ENCODE data around the gene MTRF1L. TPM values are rescaled to one million over a fixed set of nuclear protein-coding genes. Genes with fewer than 3 reads are reported as not detected.

The MTRF1L gene
- total RNA-seq: 15.8 TPM
- 19.2 TPM for polyA plus RNA-seq (ENCODE audit: insufficient read depth, low read depth, low replicate concordance)
- long read RNA-seq, donor 1, partial matches to known transcripts: 0 of 4 reads
- long read RNA-seq, donor 1, other reads (novel, unspliced or antisense): 0 of 4 reads
- long read RNA-seq, donor 2, partial matches to known transcripts: 0 of 6 reads
- long read RNA-seq, donor 2, other reads (novel, unspliced or antisense): 0 of 6 reads
- long read RNA-seq, donor 3, partial matches to known transcripts: 0 of 5 reads
- long read RNA-seq, donor 3, other reads (novel, unspliced or antisense): 0 of 5 reads
- long read RNA-seq, donor 4, transcript MTRF1L-203 (7 exons, 3,676 nt): major isoform, 5 of 8 reads
- long read RNA-seq, donor 4, partial matches to known transcripts: 0 of 8 reads
- long read RNA-seq, donor 4, other reads (novel, unspliced or antisense): 0 of 8 reads
- long read RNA-seq, donor 5: 0 reads
- long read RNA-seq, donor 6, partial matches to known transcripts: 0 of 7 reads
- long read RNA-seq, donor 6, other reads (novel, unspliced or antisense): 0 of 7 reads
- long read RNA-seq, donor 7, transcript MTRF1L-208 (7 exons, 3,651 nt): major isoform, 10 of 24 reads
- long read RNA-seq, donor 7, partial matches to known transcripts: 0 of 24 reads
- long read RNA-seq, donor 7, other reads (novel, unspliced or antisense): 7 of 24 reads
- long read RNA-seq, donor 8, partial matches to known transcripts: 0 of 3 reads
- long read RNA-seq, donor 8, other reads (novel, unspliced or antisense): 0 of 3 reads
- long read RNA-seq, donor 9, partial matches to known transcripts: 0 of 5 reads
- long read RNA-seq, donor 9, other reads (novel, unspliced or antisense): 0 of 5 reads
- long read RNA-seq, donor 10, partial matches to known transcripts: 14 of 22 reads
- long read RNA-seq, donor 10, other reads (novel, unspliced or antisense): 0 of 22 reads

- H3K27ac ChIP-seq (ENCODE audit: low read depth in 2 of 2, low read length in 2 of 2): peak within 1 kb of the TSS; percentile 68 to 85
- no peak for FAIRE-seq
- no peak for TF ChIP-seq CTCF (IDR thresholded peaks at IDR 0.05; ENCODE audit: borderline replicate concordance, extremely low read depth, insufficient read depth)
- peak; percentile 96 to 99 (median 97) for DNase-seq
- intact Hi-C loops (cut with DNase I): no loop called here
- peak within 1 kb of the TSS; percentile 85 to 92 (median 87) for H3K9ac ChIP-seq (ENCODE audit: low read length in 3 of 3)
- H3K9me3 ChIP-seq (ENCODE audit: control insufficient read depth in 2 of 3, insufficient read depth in 1 of 3, low read length in 3 of 3): no peaks in the 10 kb centered on the region
- H3K4me3 ChIP-seq (ENCODE audit: low read length in 3 of 3): peak within 1 kb of the TSS; percentile 98 to 100 (median 99)
- H3K27me3 ChIP-seq (ENCODE audit: control insufficient read depth, insufficient read depth, low read length): no peaks in the 10 kb centered on the region
- H3K36me3 ChIP-seq (ENCODE audit: control insufficient read depth in 2 of 3, insufficient read depth in 3 of 3, low read length in 3 of 3): no peaks in the 10 kb centered on the region
- peaks cover 2 to 17% (median 7%) of the 10 kb centered on the region in 3 donors for H3K4me1 ChIP-seq (ENCODE audit: control insufficient read depth in 2 of 3, insufficient read depth in 2 of 3, low read depth in 1 of 3, low read length in 3 of 3)
These were observed at the start of gene MTRF1L for GRCh38 chr6:153002613-153003365. Gene MTRF1L, minus strand, starts transcription at chr6:153002709. Its CDS starts 24 bp downstream, at chr6:153002685.

DNA sequence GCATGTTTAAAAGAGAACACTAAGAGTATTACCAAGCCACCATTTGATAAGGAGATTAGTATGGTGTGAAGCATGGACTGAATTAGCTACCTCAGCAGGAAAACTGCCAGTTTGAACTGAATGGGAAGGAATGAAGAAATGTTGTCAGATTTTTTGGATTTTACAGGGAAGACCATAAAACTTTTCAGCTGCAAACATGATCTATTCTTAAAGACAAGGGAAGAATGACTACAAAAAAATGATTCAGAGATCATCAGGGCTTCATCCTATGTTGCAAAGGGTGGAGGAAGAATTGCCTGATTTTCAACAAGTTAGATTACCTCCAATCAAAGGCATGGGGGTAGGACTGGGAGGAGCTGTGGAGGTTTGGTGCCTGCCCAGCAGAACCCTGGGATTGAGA lies 49.3 kb upstream of the MTRF1L start:
- H3K4me1 ChIP-seq (ENCODE audit: control insufficient read depth in 2 of 3, insufficient read depth in 2 of 3, low read depth in 1 of 3, low read length in 3 of 3): no peaks in the 10 kb centered on the region
- no peaks in the 10 kb centered on the region for H3K27me3 ChIP-seq (ENCODE audit: control insufficient read depth, insufficient read depth, low read length)
- no peak overlapping the region for H3K4me3 ChIP-seq (ENCODE audit: low read length in 3 of 3)
- no peaks in the 10 kb centered on the region for H3K9me3 ChIP-seq (ENCODE audit: control insufficient read depth in 2 of 3, insufficient read depth in 1 of 3, low read length in 3 of 3)
- TF ChIP-seq CTCF (IDR thresholded peaks at IDR 0.05; ENCODE audit: borderline replicate concordance, extremely low read depth, insufficient read depth): no peak
- FAIRE-seq: no peak
- no peaks in the 10 kb centered on the region for H3K36me3 ChIP-seq (ENCODE audit: control insufficient read depth in 2 of 3, insufficient read depth in 3 of 3, low read length in 3 of 3)
- no peak overlapping the region for H3K9ac ChIP-seq (ENCODE audit: low read length in 3 of 3)
- intact Hi-C loops (cut with DNase I): no loop called here
- no peak for DNase-seq
- no peak overlapping the region for H3K27ac ChIP-seq (ENCODE audit: low read depth in 2 of 2, low read length in 2 of 2)

DNA sequence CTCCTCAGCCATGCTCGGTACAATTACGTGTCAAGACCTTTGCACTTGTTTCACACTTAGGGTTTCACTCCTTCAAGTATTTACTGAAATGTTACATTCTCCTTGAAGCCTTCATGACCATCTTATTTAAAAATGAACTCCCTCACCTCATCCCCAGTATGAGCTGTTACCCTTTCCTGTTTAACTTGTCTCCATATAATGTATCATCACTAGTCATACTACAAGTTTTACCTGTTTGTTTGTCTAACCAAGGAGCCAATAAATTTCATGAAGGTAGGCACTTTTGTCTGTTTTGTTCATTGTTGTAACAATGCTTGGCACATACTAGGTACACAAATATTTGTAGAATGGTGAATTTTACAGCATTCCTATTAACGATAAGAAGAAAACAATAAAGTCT lies 46.1 kb upstream of the MTRF1L start:
- TF ChIP-seq CTCF (IDR thresholded peaks at IDR 0.05; ENCODE audit: borderline replicate concordance, extremely low read depth, insufficient read depth): no peak
- Histone ChIP-seq H3K9ac (ENCODE audit: low read length in 3 of 3) (no peak overlapping the region), H3K4me3 (ENCODE audit: low read length in 3 of 3) (no peak overlapping the region), H3K9me3 (ENCODE audit: control insufficient read depth in 2 of 3, insufficient read depth in 1 of 3, low read length in 3 of 3) (no peaks in the 10 kb centered on the region), H3K27ac (ENCODE audit: low read depth in 2 of 2, low read length in 2 of 2) (no peak overlapping the region), H3K4me1 (ENCODE audit: control insufficient read depth in 2 of 3, insufficient read depth in 2 of 3, low read depth in 1 of 3, low read length in 3 of 3) (no peaks in the 10 kb centered on the region), H3K36me3 (ENCODE audit: control insufficient read depth in 2 of 3, insufficient read depth in 3 of 3, low read length in 3 of 3) (no peaks in the 10 kb centered on the region), H3K27me3 (ENCODE audit: control insufficient read depth, insufficient read depth, low read length) (no peaks in the 10 kb centered on the region)
- DNase-seq: no peak
- intact Hi-C loops (cut with DNase I): no loop called here
- FAIRE-seq: no peak

Measured in kidney (tissue), 22 donors.